ENCODE measurements around the gene EED. TPM values are rescaled to one million over a fixed set of nuclear protein-coding genes. Genes with fewer than 3 reads are reported as not detected.
"Not testable (repeated sequence)": the region's sequence is repeated elsewhere in the genome, so short reads cannot be mapped to it uniquely, and the experiment has no call there.

The EED gene
- total RNA-seq, 4 donors from 2014 or later: 15.7 to 26.4 (median 20.7) TPM

DNA sequence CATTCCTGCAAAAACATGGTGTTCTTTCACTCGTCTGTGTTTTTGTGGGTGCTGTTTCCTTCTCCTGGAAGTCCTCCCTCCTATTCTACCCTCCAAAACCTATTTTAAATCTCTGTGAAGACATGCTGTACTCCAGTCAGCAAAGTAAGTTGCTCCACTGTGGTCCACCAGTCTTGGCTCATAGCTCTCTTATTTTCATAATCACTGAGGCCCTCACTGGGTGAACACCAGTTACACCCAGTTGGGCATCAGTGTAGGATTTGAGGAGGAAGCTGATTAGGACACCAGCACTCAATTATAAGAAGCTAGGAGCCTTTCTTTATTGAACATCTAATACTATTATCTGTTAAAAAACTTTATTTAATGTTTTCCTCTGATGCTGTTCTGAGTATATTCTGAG lies 23.9 kb upstream of the EED start:
- no peaks in the 10 kb centered on the region for H3K4me1 ChIP-seq
- DNase-seq: no peak
- H3K27me3 ChIP-seq: no peaks in the 10 kb centered on the region
- no peaks in the 10 kb centered on the region for H3K9me3 ChIP-seq
- H3K36me3 ChIP-seq: no peaks in the 10 kb centered on the region
- no peak overlapping the region for H3K27ac ChIP-seq
- TF ChIP-seq POLR2A (IDR thresholded peaks at IDR 0.05): no peak
- TF ChIP-seq, protein P1, sequence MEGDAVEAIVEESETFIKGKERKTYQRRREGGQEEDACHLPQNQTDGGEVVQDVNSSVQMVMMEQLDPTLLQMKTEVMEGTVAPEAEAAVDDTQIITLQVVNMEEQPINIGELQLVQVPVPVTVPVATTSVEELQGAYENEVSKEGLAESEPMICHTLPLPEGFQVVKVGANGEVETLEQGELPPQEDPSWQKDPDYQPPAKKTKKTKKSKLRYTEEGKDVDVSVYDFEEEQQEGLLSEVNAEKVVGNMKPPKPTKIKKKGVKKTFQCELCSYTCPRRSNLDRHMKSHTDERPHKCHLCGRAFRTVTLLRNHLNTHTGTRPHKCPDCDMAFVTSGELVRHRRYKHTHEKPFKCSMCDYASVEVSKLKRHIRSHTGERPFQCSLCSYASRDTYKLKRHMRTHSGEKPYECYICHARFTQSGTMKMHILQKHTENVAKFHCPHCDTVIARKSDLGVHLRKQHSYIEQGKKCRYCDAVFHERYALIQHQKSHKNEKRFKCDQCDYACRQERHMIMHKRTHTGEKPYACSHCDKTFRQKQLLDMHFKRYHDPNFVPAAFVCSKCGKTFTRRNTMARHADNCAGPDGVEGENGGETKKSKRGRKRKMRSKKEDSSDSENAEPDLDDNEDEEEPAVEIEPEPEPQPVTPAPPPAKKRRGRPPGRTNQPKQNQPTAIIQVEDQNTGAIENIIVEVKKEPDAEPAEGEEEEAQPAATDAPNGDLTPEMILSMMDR (IDR thresholded peaks at IDR 0.05): no peak
- no peak overlapping the region for H3K4me3 ChIP-seq

DNA sequence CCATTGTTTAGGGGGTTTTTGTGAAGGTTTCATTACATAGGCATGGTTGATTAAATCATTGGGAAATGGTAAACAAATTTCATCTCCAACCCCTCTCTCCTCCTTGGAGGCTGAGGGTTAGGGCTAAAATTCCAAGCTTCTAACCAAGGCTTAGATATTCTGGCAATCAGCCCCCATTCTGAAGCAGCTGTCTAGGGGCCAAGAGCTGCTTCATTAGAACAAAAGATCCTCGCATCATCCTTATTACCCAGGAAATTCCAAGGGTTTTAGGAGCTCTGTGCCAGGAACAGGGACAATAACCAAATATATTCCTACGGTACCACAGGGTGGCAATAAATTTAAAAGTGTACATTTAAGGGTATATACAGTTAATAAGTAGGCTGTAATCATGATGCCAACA lies 22.5 kb upstream of the EED start:
- no peak for DNase-seq
- Histone ChIP-seq H3K4me1 (no peaks in the 10 kb centered on the region), H3K27me3 (no peaks in the 10 kb centered on the region), H3K36me3 (no peaks in the 10 kb centered on the region), H3K9me3 (no peaks in the 10 kb centered on the region), H3K27ac (no peak overlapping the region), H3K4me3 (no peak overlapping the region)
- TF ChIP-seq, protein P1 (IDR thresholded peaks at IDR 0.05): no peak
- TF ChIP-seq POLR2A (IDR thresholded peaks at IDR 0.05): no peak

DNA sequence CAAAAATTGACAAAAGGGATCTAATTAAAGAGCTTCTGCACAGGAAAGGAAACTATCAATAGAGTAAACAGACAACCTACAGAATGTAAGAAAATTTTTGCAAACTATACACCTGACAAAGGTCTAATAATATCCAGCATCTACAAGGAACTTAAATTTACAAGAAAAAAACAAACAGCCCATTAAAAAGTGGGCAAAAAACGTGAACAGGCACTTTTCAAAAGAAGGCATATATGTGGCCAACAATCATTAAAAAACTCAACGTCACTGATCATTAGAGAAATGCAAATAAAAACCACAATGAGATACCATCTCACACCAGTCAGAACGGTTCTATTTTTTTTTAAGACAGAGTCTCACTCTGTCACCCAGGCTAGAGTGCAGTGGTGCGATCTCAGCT lies 20.0 kb upstream of the EED start:
- not testable (repeated sequence) for H3K4me3 ChIP-seq, H3K4me1 ChIP-seq, H3K9me3 ChIP-seq, DNase-seq, H3K27ac ChIP-seq, H3K36me3 ChIP-seq, H3K27me3 ChIP-seq

DNA sequence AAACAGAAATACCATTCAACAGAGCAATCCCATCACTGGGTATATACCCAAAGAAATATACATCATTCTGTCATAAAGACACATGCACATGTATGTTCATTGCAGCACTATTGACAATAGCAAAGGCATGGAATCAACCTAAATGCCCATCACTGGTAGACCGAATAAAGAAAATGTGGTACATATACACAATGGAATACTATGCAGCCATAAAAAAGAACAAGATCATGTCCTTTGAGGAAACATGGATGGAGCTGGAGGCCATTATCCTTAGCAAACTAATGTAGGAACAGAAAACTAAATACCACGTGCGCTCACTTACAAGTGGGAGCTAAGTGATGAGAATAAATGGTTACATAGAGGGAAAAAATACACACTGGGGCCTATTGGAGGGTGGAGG lies 19.2 kb upstream of the EED start:
- not testable (repeated sequence) for H3K27me3 ChIP-seq, H3K9me3 ChIP-seq, H3K4me3 ChIP-seq, DNase-seq, H3K27ac ChIP-seq, H3K36me3 ChIP-seq, H3K4me1 ChIP-seq

DNA sequence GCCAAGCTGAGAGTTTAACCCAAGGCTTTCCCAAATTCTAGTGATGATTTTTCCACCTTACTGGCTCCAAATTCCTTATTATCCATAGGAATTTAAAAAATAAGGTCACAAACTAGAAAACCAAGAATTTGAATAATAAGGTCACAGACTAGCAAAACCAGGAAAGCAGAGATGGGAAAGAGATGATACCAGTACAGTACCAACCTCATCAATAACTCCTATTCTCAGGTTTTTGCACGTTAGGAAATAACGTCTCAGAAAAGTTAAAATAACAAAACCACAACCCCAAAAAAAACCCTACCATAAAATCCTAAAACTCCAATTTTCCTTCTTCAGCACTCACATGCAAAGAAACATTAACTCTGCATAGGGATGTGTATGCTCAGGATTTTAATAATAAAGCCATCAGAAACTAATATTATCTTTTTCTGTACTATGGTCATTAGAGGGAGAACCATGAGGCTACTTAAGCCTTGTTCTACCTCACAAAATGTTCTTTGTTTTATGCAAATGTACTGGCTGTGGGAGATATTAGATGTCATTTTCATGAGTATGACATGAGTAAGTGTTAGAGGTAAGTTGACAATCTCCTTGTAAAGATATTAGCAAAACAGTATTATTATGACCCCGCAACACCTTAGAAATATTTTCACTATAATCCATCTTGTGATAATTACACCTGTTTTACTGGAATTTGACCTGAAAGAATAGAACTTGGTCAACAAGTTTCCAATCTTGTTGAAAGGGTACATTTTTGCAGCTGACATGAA lies 16.1 kb upstream of the EED start:
- DNase-seq: no peak

DNA sequence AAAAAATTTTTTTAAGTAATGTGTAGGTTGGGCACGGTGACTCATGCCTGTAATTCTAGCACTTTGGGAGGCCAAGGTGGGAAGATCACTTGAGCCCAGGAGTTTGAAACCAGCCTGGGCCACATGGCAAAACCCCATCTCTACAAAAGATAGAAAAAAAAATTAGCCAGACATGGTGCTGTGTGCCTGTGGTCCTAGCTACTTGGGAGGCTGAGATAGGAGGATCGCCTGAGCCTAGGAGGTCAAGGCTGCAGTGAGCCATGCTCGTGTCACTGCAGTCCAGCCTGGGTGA lies 15.6 kb upstream of the EED start:
- not testable (repeated sequence) for H3K36me3 ChIP-seq, H3K4me3 ChIP-seq, H3K27ac ChIP-seq, H3K4me1 ChIP-seq, H3K9me3 ChIP-seq, H3K27me3 ChIP-seq, DNase-seq

More for the DNA sequence above, 16.1 kb upstream of the EED start:
- Histone ChIP-seq H3K27me3 (no peaks in the 10 kb centered on the region), H3K4me1 (no peaks in the 10 kb centered on the region), H3K36me3 (no peaks in the 10 kb centered on the region), H3K27ac (no peak overlapping the region), H3K4me3 (no peak overlapping the region), H3K9me3 (no peaks in the 10 kb centered on the region)
- TF ChIP-seq, protein P1 (IDR thresholded peaks at IDR 0.05): no peak
- no peak for TF ChIP-seq POLR2A (IDR thresholded peaks at IDR 0.05)

GRCh38 chr11:86230179-86230804 lies 14.3 kb upstream of the EED start:
- Histone ChIP-seq H3K27me3 (no peaks in the 10 kb centered on the region), H3K36me3 (no peaks in the 10 kb centered on the region), H3K9me3 (no peaks in the 10 kb centered on the region), H3K4me1 (no peaks in the 10 kb centered on the region), H3K4me3 (no peak overlapping the region), H3K27ac (no peak overlapping the region)
- no peak for TF ChIP-seq POLR2A (IDR thresholded peaks at IDR 0.05)
- TF ChIP-seq, protein P1 (IDR thresholded peaks at IDR 0.05): peak in 1 of 6 experiments; percentile 5
- no peak for DNase-seq

Data from Peyer's patch (tissue), 4 donors.